Stimulated activated CD4-positive, alpha-beta T cell treated with anti-CD3 and anti-CD28 coated beads, Interleukin-2, amount 100 ng/mL, for 24 hours (primary cell): Measurements from ENCODE around the gene OAF.
"Not testable (repeated sequence)": the region's sequence is repeated elsewhere in the genome, so short reads cannot be mapped to it uniquely, and the experiment has no call there.

Experiments
- DNase-seq, 2 donors: peaks; one replicate each; pipeline ENCODE4 v3.0.0-alpha.2; 2020

Gene OAF

DNA sequence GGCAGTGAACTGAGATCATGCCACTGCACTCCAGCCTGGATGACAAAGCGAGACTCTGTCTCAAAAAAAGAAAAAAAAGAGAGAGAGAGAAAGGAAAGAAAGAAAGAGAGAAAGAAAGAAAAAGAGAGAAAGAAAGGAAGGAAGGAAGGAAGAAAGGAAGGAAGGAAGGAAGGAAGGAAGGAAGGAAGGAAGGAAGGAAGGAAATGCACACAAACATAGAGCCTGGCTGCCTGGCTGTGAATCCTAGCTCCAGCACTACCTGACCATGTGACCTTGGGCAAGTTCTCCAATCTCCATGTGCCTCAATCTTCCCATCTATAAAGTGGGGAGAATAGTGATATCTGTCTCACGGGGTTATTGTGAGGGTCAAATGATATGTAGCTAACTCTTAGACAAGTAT lies 63.1 kb downstream of the OAF start:
- not testable (repeated sequence) for DNase-seq

DNA sequence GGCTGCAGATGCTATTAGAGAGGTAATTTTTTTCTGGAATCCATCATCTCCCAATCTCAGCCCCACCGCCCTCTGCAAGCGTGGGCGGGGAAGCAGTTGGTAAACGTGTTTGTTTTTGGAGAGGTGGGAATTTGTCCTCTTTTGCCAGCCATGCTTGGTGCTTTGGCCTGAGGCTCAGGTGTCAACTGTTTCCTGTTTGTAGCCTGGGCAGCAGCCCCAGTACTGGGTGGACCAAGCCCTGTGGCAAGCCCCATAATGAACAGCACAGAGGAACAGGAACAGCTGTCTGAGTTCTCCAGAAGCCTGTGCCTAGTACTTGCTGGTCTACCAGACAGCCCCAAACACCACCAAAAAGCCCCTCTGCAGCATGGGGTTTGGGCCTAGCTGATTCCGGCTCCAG lies 68.7 kb downstream of the OAF start:
- DNase-seq: no peak
